Esophagus muscularis mucosa (tissue), 3 donors: ENCODE data around the gene BRD7.

ENCODE experiments used
- CTCF ChIP-seq, 3 experiments: fragments of 200-600 bp in 2 of 3; fragments of 450-650 bp in 1 of 3; sonication (generic) in 2 of 3; IDR thresholded peaks; one replicate each; pipeline ENCODE4 v1.5.1; 2017 to 2019; ENCODE audit warnings: antibody characterized with exemption in 3 of 3, mild to moderate bottlenecking in 2 of 3, moderate library complexity in 1 of 3
- POLR2A ChIP-seq: fragments of 450-650 bp; IDR thresholded peaks from one replicate; pipeline ENCODE4 v1.6.1; 2017; ENCODE audit warnings: antibody characterized with exemption, moderate library complexity, mild to moderate bottlenecking, low read depth
- POLR2AphosphoS5 ChIP-seq, 2 donors: sonication (generic); formaldehyde crosslinking; IDR thresholded peaks; one replicate each; pipeline ENCODE4 v1.6.1; 2017; ENCODE audit warnings: antibody characterized with exemption in 2 of 2

- no peak for TF ChIP-seq POLR2A
- TF ChIP-seq CTCF (IDR thresholded peaks at IDR 0.05): no peak
- TF ChIP-seq POLR2AphosphoS5 (IDR thresholded peaks at IDR 0.05): no peak
These were observed 42.2 kb upstream of the BRD7 start for GRCh38 chr16:50411034-50411433.
